Measurements from ENCODE around the gene SNTG2. TPM values are rescaled to one million over a fixed set of nuclear protein-coding genes. Genes with fewer than 3 reads are reported as not detected.

SNTG2 gene
- total RNA-seq, 1 experiment from 2014 or later, result not detected

DNA sequence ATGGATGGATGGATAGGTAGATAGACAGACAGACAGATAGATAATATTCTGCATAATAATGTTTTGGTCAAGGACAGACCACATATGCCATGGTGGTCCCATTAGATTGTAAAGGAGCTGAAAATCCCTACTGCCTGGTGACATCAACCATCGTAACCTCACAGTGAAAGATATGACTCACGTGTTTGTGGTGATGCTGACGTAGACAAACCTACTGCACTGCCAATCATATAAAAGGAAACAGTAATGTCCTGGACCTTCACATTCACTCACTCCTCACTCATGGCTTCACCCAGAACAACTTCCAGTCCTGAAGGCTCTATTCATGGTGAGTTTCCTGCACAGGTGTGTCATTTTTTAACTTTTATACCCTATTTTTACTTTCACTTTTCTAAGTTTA is 259.7 kb downstream of the SNTG2 start:
- H3K9me3 ChIP-seq, result peaks cover 18% of the 10 kb centered on the region
- H3K4me1 Mint-ChIP-seq (ENCODE audit: low read depth, unreplicated experiment), result no peaks in the 10 kb centered on the region
- H3K27me3 Mint-ChIP-seq (ENCODE audit: insufficient read depth, unreplicated experiment), result peaks cover 6% of the 10 kb centered on the region
- H3K9me3 Mint-ChIP-seq (ENCODE audit: unreplicated experiment), result peaks cover 30% of the 10 kb centered on the region
- H3K27ac Mint-ChIP-seq (ENCODE audit: unreplicated experiment), result no peak overlapping the region
- no peak overlapping the region for H3K4me3 ChIP-seq (ENCODE audit: low read depth, low read length)
- ChIA-PET CTCF (no interaction called here), POLR2A (no interaction called here)
- H3K4me3 Mint-ChIP-seq (ENCODE audit: unreplicated experiment), result no peak overlapping the region
- H3K4me1 ChIP-seq, result no peaks in the 10 kb centered on the region
- BruUV-seq (replicated peaks), result no TSS peak
- DNase-seq, result no peak
- H3K27me3 ChIP-seq (replicated peaks; ENCODE audit: control insufficient read depth, insufficient read depth, low read length), result no peaks in the 10 kb centered on the region
- intact Hi-C loops (cut with micrococcal nuclease; ENCODE audit: unreplicated experiment), result no loop called here
- TF ChIP-seq, protein P1, sequence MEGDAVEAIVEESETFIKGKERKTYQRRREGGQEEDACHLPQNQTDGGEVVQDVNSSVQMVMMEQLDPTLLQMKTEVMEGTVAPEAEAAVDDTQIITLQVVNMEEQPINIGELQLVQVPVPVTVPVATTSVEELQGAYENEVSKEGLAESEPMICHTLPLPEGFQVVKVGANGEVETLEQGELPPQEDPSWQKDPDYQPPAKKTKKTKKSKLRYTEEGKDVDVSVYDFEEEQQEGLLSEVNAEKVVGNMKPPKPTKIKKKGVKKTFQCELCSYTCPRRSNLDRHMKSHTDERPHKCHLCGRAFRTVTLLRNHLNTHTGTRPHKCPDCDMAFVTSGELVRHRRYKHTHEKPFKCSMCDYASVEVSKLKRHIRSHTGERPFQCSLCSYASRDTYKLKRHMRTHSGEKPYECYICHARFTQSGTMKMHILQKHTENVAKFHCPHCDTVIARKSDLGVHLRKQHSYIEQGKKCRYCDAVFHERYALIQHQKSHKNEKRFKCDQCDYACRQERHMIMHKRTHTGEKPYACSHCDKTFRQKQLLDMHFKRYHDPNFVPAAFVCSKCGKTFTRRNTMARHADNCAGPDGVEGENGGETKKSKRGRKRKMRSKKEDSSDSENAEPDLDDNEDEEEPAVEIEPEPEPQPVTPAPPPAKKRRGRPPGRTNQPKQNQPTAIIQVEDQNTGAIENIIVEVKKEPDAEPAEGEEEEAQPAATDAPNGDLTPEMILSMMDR (IDR thresholded peaks at IDR 0.05; ENCODE audit: insufficient read depth in 1 of 2, low read depth in 1 of 2, low read length in 1 of 2, severe bottlenecking in 1 of 2, unreplicated experiment in 1 of 2), result no peak
- no peaks in the 10 kb centered on the region for H3K36me3 Mint-ChIP-seq (ENCODE audit: insufficient read depth, unreplicated experiment)
- no peaks in the 10 kb centered on the region for H3K36me3 ChIP-seq (ENCODE audit: control insufficient read depth, insufficient read depth, low read length)

- intact Hi-C loops (cut with micrococcal nuclease; ENCODE audit: unreplicated experiment), result no loop called here
- H3K4me1 Mint-ChIP-seq (ENCODE audit: low read depth, unreplicated experiment), result no peaks in the 10 kb centered on the region
- H3K36me3 ChIP-seq (ENCODE audit: control insufficient read depth, insufficient read depth, low read length), result no peaks in the 10 kb centered on the region
- peaks cover 9% of the 10 kb centered on the region for H3K27me3 Mint-ChIP-seq (ENCODE audit: insufficient read depth, unreplicated experiment)
- POLR2A ChIA-PET, result no interaction called here
- TF ChIP-seq, protein P1 (IDR thresholded peaks at IDR 0.05; ENCODE audit: insufficient read depth in 1 of 2, low read depth in 1 of 2, low read length in 1 of 2, severe bottlenecking in 1 of 2, unreplicated experiment in 1 of 2), result no peak
- CTCF ChIA-PET, result no interaction called here
- BruUV-seq (replicated peaks), result no TSS peak
- H3K36me3 Mint-ChIP-seq (ENCODE audit: insufficient read depth, unreplicated experiment), result peaks cover 15% of the 10 kb centered on the region
- no peaks in the 10 kb centered on the region for H3K4me1 ChIP-seq
- no peak overlapping the region for H3K4me3 ChIP-seq (ENCODE audit: low read depth, low read length)
- H3K27me3 ChIP-seq (replicated peaks; ENCODE audit: control insufficient read depth, insufficient read depth, low read length), result no peaks in the 10 kb centered on the region
- no peak overlapping the region for H3K27ac Mint-ChIP-seq (ENCODE audit: unreplicated experiment)
- H3K4me3 Mint-ChIP-seq (ENCODE audit: unreplicated experiment), result no peak overlapping the region
- H3K9me3 ChIP-seq, result peaks cover under 1% of the 10 kb centered on the region; the same call in 1 of the 2 replicates
- DNase-seq, result no peak
- H3K9me3 Mint-ChIP-seq (ENCODE audit: unreplicated experiment), result peaks cover 33% of the 10 kb centered on the region
Observed at GRCh38 chr2:1219901-1220573, 269.4 kb downstream of the SNTG2 start.

DNA sequence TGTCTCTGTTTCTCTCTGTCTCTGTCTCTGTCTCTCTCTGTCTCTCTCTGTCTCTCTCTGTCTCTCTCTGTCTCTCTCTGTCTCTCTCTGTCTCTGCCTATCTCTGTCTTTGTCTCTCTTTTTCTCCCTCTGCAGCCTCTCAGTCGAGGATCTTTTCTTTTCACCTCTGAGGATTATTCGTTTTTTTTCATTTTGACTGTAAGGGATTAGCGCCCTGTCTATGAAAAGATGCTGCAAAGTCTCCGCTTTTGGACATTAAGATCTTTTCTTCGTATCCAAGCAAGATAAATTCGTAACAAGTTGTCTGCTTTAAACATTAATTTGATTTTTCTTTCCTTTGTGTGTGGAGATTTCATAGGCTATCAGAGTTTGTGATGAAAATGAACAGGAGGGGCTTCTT is 271.4 kb downstream of the SNTG2 start:
- no TSS peak for BruUV-seq (replicated peaks)
- Mint-ChIP-seq H3K4me3 (ENCODE audit: unreplicated experiment) (peak overlapping the region; percentile 40), H3K9me3 (ENCODE audit: unreplicated experiment) (peaks cover 33% of the 10 kb centered on the region), H3K27me3 (ENCODE audit: insufficient read depth, unreplicated experiment) (peaks cover 9% of the 10 kb centered on the region), H3K27ac (ENCODE audit: unreplicated experiment) (peak overlapping the region; percentile 81), H3K36me3 (ENCODE audit: insufficient read depth, unreplicated experiment) (peaks cover 15% of the 10 kb centered on the region), H3K4me1 (ENCODE audit: low read depth, unreplicated experiment) (no peaks in the 10 kb centered on the region)
- H3K4me1 ChIP-seq, result no peaks in the 10 kb centered on the region
- ChIA-PET CTCF (no interaction called here), POLR2A (no interaction called here)
- H3K36me3 ChIP-seq (ENCODE audit: control insufficient read depth, insufficient read depth, low read length), result no peaks in the 10 kb centered on the region
- TF ChIP-seq, protein P1 (IDR thresholded peaks at IDR 0.05; ENCODE audit: insufficient read depth in 1 of 2, low read depth in 1 of 2, low read length in 1 of 2, severe bottlenecking in 1 of 2, unreplicated experiment in 1 of 2), result no peak
- no peaks in the 10 kb centered on the region for H3K27me3 ChIP-seq (replicated peaks; ENCODE audit: control insufficient read depth, insufficient read depth, low read length)
- H3K4me3 ChIP-seq (ENCODE audit: low read depth, low read length), result no peak overlapping the region
- no peaks in the 10 kb centered on the region for H3K9me3 ChIP-seq
- intact Hi-C loops (cut with micrococcal nuclease; ENCODE audit: unreplicated experiment), result no loop called here
- DNase-seq, result no peak
